ENCODE measurements around the gene CCDC34. TPM values are rescaled to one million over a fixed set of nuclear protein-coding genes. Genes with fewer than 3 reads are reported as not detected.
A peak's percentile ranks its signal among the peaks of the same experiment; 100 is the strongest.

The CCDC34 gene
- total RNA-seq, 3 donors from 2014 or later, result 7.2 to 11.2 (median 10.1) TPM

DNA sequence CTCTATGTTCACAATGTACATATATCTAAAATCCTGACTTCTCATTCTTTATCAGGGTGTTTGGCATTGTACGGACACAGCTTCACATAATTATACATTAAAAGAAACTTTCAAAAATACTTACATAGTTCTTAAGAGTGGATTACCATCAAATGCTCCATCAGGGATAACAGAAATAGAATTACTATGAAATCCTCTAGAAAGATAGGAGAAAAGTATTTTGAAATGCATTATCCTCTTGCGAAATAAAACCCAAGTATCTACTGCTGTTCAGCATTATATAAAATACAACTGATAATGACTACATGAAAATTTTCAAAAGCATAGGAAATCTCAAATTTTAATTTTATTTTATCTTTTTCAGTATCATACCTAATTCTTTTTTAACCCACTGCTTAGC lies 17.8 kb upstream of the CCDC34 start:
- Histone ChIP-seq H3K9me3 (no peaks in the 10 kb centered on the region), H3K4me1 (ENCODE audit: low read depth) (no peaks in the 10 kb centered on the region), H3K36me3 (ENCODE audit: low read depth) (peaks cover 8% of the 10 kb centered on the region), H3K4me3 (no peak overlapping the region)
- intact Hi-C loops (cut with DNase I, micrococcal nuclease), result no loop called here
- DNase-seq, result no peak
- no peak for ATAC-seq
- TF ChIP-seq CTCF (IDR thresholded peaks at IDR 0.05), result no peak

- intact Hi-C loops (cut with DNase I, micrococcal nuclease), result no loop called here
- H3K9me3 ChIP-seq, result no peaks in the 10 kb centered on the region
- no peak for TF ChIP-seq CTCF (IDR thresholded peaks at IDR 0.05)
- ATAC-seq (no peak), DNase-seq (no peak)
- no peaks in the 10 kb centered on the region for H3K4me1 ChIP-seq (ENCODE audit: low read depth)
- H3K36me3 ChIP-seq (ENCODE audit: low read depth), result peaks cover 1% of the 10 kb centered on the region
- no peak overlapping the region for H3K4me3 ChIP-seq
These were observed 16.4 kb upstream of the CCDC34 start for GRCh38 chr11:27379449-27379848.

DNA sequence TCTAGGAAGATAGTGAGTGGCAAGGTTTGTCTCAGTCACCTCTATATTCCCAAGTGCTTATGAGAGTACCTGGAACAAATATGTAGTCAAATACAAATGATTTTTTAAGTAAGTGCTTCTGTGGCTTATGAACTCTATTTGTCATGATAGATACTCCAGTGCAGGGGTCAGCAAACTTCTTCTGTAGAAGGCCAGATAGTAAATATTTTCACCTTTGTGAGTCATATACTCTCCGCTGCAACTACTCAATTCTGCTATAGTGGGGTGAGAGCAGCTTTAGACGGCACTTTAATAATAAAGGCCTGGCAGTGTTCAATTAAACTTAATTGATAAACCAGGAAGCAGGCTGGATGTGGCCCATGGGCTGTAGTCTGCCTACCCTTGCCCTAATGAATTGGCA lies 12.4 kb upstream of the CCDC34 start:
- ATAC-seq, result no peak
- no peak overlapping the region for H3K4me3 ChIP-seq
- H3K36me3 ChIP-seq (ENCODE audit: low read depth), result no peaks in the 10 kb centered on the region
- H3K4me1 ChIP-seq (ENCODE audit: low read depth), result no peaks in the 10 kb centered on the region
- intact Hi-C loops (cut with DNase I, micrococcal nuclease), result no loop called here
- no peak for TF ChIP-seq CTCF (IDR thresholded peaks at IDR 0.05)
- H3K9me3 ChIP-seq, result no peaks in the 10 kb centered on the region
- DNase-seq, result no peak

DNA sequence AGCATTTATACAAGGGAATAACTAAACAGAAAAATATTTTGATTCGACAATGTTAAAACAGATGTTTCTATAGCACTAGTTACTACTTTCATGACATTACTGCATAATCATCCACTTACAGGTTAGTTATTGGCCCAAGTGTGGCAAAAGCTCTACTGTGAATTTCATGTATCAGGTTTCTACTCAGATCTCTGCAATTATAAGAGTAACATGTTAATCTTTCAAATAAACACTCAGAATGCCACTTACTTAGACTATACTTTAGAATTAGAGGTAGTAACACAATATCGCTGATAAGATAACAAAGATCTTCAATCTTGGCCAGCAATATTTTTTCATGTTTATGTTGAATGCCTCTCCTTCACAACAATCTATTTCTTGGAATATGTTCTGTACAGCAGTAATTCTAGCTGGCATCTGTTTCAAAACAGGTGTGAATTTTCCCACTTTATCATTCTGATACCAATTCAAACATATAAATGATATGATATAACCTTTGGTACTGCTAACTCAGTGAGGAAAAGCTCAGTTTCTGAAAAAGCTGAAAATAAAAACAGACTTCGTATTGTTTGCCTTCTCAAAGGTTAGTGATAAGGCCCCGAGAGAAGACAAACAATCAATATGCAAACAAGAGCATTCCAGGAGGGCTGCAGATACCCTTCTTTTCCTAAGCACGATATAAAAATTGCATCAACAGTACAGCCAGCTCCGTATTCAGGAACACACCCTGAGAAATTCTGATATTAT lies 11.0 kb upstream of the CCDC34 start:
- no peak for DNase-seq
- intact Hi-C loops (cut with DNase I, micrococcal nuclease), result no loop called here
- peak; percentile 47 for ATAC-seq
- no peaks in the 10 kb centered on the region for H3K9me3 ChIP-seq
- H3K4me1 ChIP-seq (ENCODE audit: low read depth), result no peaks in the 10 kb centered on the region
- H3K36me3 ChIP-seq (ENCODE audit: low read depth), result no peaks in the 10 kb centered on the region
- H3K4me3 ChIP-seq, result no peak overlapping the region
- no peak for TF ChIP-seq CTCF (IDR thresholded peaks at IDR 0.05)

- ATAC-seq, result no peak
- TF ChIP-seq CTCF (IDR thresholded peaks at IDR 0.05), result no peak
These were observed 10.4 kb upstream of the CCDC34 start for GRCh38 chr11:27373392-27373791.

More at GRCh38 chr11:27373392-27373791, 10.4 kb upstream of the CCDC34 start:
- DNase-seq, result no peak
- no peaks in the 10 kb centered on the region for H3K9me3 ChIP-seq
- no peaks in the 10 kb centered on the region for H3K4me1 ChIP-seq (ENCODE audit: low read depth)
- H3K36me3 ChIP-seq (ENCODE audit: low read depth), result no peaks in the 10 kb centered on the region
- intact Hi-C loops (cut with DNase I, micrococcal nuclease), result no loop called here
- no peak overlapping the region for H3K4me3 ChIP-seq

All from mucosa of descending colon (tissue), 3 donors.